Measurements from ENCODE around the gene INSC. TPM values are rescaled to one million over a fixed set of nuclear protein-coding genes. Genes with fewer than 3 reads are reported as not detected.

INSC gene
- total and polyA plus RNA-seq, 2 experiments from 2014 or later = 0.97 to 1.5 TPM

DNA sequence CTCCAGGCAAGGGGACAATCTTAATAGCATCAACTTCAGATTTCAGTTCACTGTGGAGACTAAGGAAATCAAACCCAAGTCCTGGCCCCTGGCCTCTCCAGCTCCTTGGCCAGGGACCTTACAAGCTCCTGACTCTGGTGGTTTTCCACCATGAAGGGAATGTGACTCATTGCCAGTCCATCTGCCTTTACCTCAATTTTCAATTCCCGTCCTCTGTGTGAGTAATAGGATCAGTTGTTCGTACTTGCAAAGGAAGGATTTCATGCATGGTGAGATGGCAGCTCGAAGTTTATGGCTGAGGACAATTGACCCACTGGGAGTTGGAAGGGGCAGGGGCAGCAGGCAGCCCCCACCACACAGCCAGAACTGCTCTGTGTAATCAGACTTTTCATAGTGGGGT is 42.5 kb downstream of the INSC start (continued):
- TF ChIP-seq, protein P1, sequence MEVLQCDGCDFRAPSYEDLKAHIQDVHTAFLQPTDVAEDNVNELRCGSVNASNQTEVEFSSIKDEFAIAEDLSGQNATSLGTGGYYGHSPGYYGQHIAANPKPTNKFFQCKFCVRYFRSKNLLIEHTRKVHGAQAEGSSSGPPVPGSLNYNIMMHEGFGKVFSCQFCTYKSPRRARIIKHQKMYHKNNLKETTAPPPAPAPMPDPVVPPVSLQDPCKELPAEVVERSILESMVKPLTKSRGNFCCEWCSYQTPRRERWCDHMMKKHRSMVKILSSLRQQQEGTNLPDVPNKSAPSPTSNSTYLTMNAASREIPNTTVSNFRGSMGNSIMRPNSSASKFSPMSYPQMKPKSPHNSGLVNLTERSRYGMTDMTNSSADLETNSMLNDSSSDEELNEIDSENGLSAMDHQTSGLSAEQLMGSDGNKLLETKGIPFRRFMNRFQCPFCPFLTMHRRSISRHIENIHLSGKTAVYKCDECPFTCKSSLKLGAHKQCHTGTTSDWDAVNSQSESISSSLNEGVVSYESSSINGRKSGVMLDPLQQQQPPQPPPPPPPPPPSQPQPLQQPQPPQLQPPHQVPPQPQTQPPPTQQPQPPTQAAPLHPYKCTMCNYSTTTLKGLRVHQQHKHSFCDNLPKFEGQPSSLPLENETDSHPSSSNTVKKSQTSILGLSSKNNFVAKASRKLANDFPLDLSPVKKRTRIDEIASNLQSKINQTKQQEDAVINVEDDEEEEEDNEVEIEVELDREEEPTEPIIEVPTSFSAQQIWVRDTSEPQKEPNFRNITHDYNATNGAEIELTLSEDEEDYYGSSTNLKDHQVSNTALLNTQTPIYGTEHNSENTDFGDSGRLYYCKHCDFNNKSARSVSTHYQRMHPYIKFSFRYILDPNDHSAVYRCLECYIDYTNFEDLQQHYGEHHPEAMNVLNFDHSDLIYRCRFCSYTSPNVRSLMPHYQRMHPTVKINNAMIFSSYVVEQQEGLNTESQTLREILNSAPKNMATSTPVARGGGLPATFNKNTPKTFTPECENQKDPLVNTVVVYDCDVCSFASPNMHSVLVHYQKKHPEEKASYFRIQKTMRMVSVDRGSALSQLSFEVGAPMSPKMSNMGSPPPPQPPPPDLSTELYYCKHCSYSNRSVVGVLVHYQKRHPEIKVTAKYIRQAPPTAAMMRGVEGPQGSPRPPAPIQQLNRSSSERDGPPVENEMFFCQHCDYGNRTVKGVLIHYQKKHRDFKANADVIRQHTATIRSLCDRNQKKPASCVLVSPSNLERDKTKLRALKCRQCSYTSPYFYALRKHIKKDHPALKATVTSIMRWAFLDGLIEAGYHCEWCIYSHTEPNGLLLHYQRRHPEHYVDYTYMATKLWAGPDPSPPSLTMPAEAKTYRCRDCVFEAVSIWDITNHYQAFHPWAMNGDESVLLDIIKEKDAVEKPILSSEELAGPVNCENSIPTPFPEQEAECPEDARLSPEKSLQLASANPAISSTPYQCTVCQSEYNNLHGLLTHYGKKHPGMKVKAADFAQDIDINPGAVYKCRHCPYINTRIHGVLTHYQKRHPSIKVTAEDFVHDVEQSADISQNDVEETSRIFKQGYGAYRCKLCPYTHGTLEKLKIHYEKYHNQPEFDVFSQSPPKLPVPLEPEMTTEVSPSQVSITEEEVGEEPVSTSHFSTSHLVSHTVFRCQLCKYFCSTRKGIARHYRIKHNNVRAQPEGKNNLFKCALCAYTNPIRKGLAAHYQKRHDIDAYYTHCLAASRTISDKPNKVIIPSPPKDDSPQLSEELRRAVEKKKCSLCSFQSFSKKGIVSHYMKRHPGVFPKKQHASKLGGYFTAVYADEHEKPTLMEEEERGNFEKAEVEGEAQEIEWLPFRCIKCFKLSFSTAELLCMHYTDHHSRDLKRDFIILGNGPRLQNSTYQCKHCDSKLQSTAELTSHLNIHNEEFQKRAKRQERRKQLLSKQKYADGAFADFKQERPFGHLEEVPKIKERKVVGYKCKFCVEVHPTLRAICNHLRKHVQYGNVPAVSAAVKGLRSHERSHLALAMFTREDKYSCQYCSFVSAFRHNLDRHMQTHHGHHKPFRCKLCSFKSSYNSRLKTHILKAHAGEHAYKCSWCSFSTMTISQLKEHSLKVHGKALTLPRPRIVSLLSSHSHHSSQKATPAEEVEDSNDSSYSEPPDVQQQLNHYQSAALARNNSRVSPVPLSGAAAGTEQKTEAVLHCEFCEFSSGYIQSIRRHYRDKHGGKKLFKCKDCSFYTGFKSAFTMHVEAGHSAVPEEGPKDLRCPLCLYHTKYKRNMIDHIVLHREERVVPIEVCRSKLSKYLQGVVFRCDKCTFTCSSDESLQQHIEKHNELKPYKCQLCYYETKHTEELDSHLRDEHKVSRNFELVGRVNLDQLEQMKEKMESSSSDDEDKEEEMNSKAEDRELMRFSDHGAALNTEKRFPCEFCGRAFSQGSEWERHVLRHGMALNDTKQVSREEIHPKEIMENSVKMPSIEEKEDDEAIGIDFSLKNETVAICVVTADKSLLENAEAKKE (CRISPR knock-in tag; IDR thresholded peaks at IDR 0.05) = no peak
- TF ChIP-seq, protein P2, sequence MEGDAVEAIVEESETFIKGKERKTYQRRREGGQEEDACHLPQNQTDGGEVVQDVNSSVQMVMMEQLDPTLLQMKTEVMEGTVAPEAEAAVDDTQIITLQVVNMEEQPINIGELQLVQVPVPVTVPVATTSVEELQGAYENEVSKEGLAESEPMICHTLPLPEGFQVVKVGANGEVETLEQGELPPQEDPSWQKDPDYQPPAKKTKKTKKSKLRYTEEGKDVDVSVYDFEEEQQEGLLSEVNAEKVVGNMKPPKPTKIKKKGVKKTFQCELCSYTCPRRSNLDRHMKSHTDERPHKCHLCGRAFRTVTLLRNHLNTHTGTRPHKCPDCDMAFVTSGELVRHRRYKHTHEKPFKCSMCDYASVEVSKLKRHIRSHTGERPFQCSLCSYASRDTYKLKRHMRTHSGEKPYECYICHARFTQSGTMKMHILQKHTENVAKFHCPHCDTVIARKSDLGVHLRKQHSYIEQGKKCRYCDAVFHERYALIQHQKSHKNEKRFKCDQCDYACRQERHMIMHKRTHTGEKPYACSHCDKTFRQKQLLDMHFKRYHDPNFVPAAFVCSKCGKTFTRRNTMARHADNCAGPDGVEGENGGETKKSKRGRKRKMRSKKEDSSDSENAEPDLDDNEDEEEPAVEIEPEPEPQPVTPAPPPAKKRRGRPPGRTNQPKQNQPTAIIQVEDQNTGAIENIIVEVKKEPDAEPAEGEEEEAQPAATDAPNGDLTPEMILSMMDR (conservative IDR thresholded peaks at IDR 0.05; ENCODE audit: low read depth in 2 of 2) = no peak

- DNase-seq (ENCODE audit: low spot score) (no peak), ATAC-seq (no peak)
- H3K27me3 ChIP-seq (ENCODE audit: insufficient read depth) = no peaks in the 10 kb centered on the region
- H3K4me2 ChIP-seq = no peak overlapping the region
- Mint-ChIP-seq H3K27ac (no peak overlapping the region), H3K4me3 (no peak overlapping the region), H3K4me1 (no peaks in the 10 kb centered on the region), H3K27me3 (ENCODE audit: insufficient read depth, low read depth, poor library complexity) (peaks cover 3% of the 10 kb centered on the region), H3K36me3 (ENCODE audit: low read depth) (no peaks in the 10 kb centered on the region), H3K9me3 (no peaks in the 10 kb centered on the region)
- no peaks in the 10 kb centered on the region for H3K9me2 ChIP-seq (ENCODE audit: insufficient read depth)
- H3K4me3 ChIP-seq = no peak overlapping the region
- H4K20me1 ChIP-seq (replicated peaks; ENCODE audit: insufficient read depth) = no peaks in the 10 kb centered on the region; the same call in 1 of the 2 replicates
- no peak overlapping the region for H2AFZ ChIP-seq
- no peaks in the 10 kb centered on the region for H3F3A ChIP-seq (replicated peaks; ENCODE audit: low read depth)
- no peaks in the 10 kb centered on the region for H3K4me1 ChIP-seq (ENCODE audit: insufficient read depth)
- H3K79me2 ChIP-seq (replicated peaks; ENCODE audit: insufficient read depth) = no peaks in the 10 kb centered on the region
- no peaks in the 10 kb centered on the region for H3K36me3 ChIP-seq (ENCODE audit: insufficient read depth)
- no peak overlapping the region for H3K27ac ChIP-seq (ENCODE audit: low read depth)
- TF ChIP-seq, protein P1 (CRISPR knock-in tag; IDR thresholded peaks at IDR 0.05) = no peak
Measured at GRCh38 chr11:15157606-15158137, 42.9 kb downstream of the INSC start.

All from GM23338 (cell line).